ENCODE measurements around the gene NDUFA11. TPM values are rescaled to one million over a fixed set of nuclear protein-coding genes. Genes with fewer than 3 reads are reported as not detected.
A peak's percentile ranks its signal among the peaks of the same experiment; 100 is the strongest.

The NDUFA11 gene
- total and polyA plus RNA-seq, 9 donors, result 168 to 312 (median 200) TPM

GRCh38 chr19:5922161-5922545, 18.6 kb upstream of the NDUFA11 start:
- Histone ChIP-seq H3K27me3 (ENCODE audit: control insufficient read depth, insufficient read depth, low read length) (no peaks in the 10 kb centered on the region), H3K4me3 (ENCODE audit: low read length) (no peak overlapping the region), H3K36me3 (ENCODE audit: control insufficient read depth, insufficient read depth, low read length) (peaks cover 83% of the 10 kb centered on the region), H3K9me3 (replicated peaks; ENCODE audit: control insufficient read depth, low read depth, low read length) (no peaks in the 10 kb centered on the region), H3K4me1 (ENCODE audit: control insufficient read depth, insufficient read depth, low read length) (peaks cover 17% of the 10 kb centered on the region), H3K27ac (ENCODE audit: low read length) (no peak overlapping the region)
- no peak for DNase-seq
- 94% methylated on average over 6 of the region's 12 CpGs for WGBS (ENCODE audit: insufficient coverage)

GRCh38 chr19:5921516-5922160, 18.0 kb upstream of the NDUFA11 start:
- 87% methylated on average over 20 of the region's 21 CpGs for WGBS (ENCODE audit: insufficient coverage)

GRCh38 chr19:5918463-5919079, 15.0 kb upstream of the NDUFA11 start:
- no peak overlapping the region for H3K27ac ChIP-seq (ENCODE audit: low read length)
- peaks cover 80% of the 10 kb centered on the region for H3K36me3 ChIP-seq (ENCODE audit: control insufficient read depth, insufficient read depth, low read length)
- 91% methylated on average over 20 of the region's 20 CpGs for WGBS (ENCODE audit: insufficient coverage)
- no peaks in the 10 kb centered on the region for H3K9me3 ChIP-seq (replicated peaks; ENCODE audit: control insufficient read depth, low read depth, low read length)
- peaks cover 18% of the 10 kb centered on the region for H3K4me1 ChIP-seq (ENCODE audit: control insufficient read depth, insufficient read depth, low read length)
- no peak for DNase-seq
- H3K4me3 ChIP-seq (ENCODE audit: low read length), result no peak overlapping the region
- H3K27me3 ChIP-seq (ENCODE audit: control insufficient read depth, insufficient read depth, low read length), result no peaks in the 10 kb centered on the region

More at GRCh38 chr19:5921516-5922160, 18.0 kb upstream of the NDUFA11 start:
- H3K27ac ChIP-seq (ENCODE audit: low read length), result no peak overlapping the region
- no peaks in the 10 kb centered on the region for H3K9me3 ChIP-seq (replicated peaks; ENCODE audit: control insufficient read depth, low read depth, low read length)
- peaks cover 83% of the 10 kb centered on the region for H3K36me3 ChIP-seq (ENCODE audit: control insufficient read depth, insufficient read depth, low read length)
- no peaks in the 10 kb centered on the region for H3K27me3 ChIP-seq (ENCODE audit: control insufficient read depth, insufficient read depth, low read length)
- DNase-seq, result no peak
- peaks cover 13% of the 10 kb centered on the region for H3K4me1 ChIP-seq (ENCODE audit: control insufficient read depth, insufficient read depth, low read length)
- no peak overlapping the region for H3K4me3 ChIP-seq (ENCODE audit: low read length)

GRCh38 chr19:5917431-5918107, 14.0 kb upstream of the NDUFA11 start:
- Histone ChIP-seq H3K27me3 (ENCODE audit: control insufficient read depth, insufficient read depth, low read length) (no peaks in the 10 kb centered on the region), H3K4me1 (ENCODE audit: control insufficient read depth, insufficient read depth, low read length) (peaks cover 18% of the 10 kb centered on the region), H3K36me3 (ENCODE audit: control insufficient read depth, insufficient read depth, low read length) (peaks cover 73% of the 10 kb centered on the region), H3K4me3 (ENCODE audit: low read length) (no peak overlapping the region), H3K9me3 (replicated peaks; ENCODE audit: control insufficient read depth, low read depth, low read length) (no peaks in the 10 kb centered on the region), H3K27ac (ENCODE audit: low read length) (no peak overlapping the region)
- no peak for DNase-seq
- WGBS (ENCODE audit: insufficient coverage), result 92% methylated on average over 26 of the region's 36 CpGs

- H3K4me3 ChIP-seq (ENCODE audit: low read length), result no peak overlapping the region
- H3K27ac ChIP-seq (ENCODE audit: low read length), result peak overlapping the region; percentile 3
- peak; percentile 81 for DNase-seq
- H3K27me3 ChIP-seq (ENCODE audit: control insufficient read depth, insufficient read depth, low read length), result no peaks in the 10 kb centered on the region
- peaks cover 66% of the 10 kb centered on the region for H3K36me3 ChIP-seq (ENCODE audit: control insufficient read depth, insufficient read depth, low read length)
- WGBS (ENCODE audit: insufficient coverage), result 39% methylated on average over 11 of the region's 14 CpGs
- H3K9me3 ChIP-seq (replicated peaks; ENCODE audit: control insufficient read depth, low read depth, low read length), result no peaks in the 10 kb centered on the region
- H3K4me1 ChIP-seq (ENCODE audit: control insufficient read depth, insufficient read depth, low read length), result peaks cover 18% of the 10 kb centered on the region
Observed at GRCh38 chr19:5916181-5916708, 12.7 kb upstream of the NDUFA11 start.

GRCh38 chr19:5915782-5916165, 12.2 kb upstream of the NDUFA11 start:
- Histone ChIP-seq H3K4me3 (ENCODE audit: low read length) (no peak overlapping the region), H3K27me3 (ENCODE audit: control insufficient read depth, insufficient read depth, low read length) (no peaks in the 10 kb centered on the region), H3K9me3 (replicated peaks; ENCODE audit: control insufficient read depth, low read depth, low read length) (no peaks in the 10 kb centered on the region), H3K36me3 (ENCODE audit: control insufficient read depth, insufficient read depth, low read length) (peaks cover 62% of the 10 kb centered on the region), H3K4me1 (ENCODE audit: control insufficient read depth, insufficient read depth, low read length) (peaks cover 18% of the 10 kb centered on the region), H3K27ac (ENCODE audit: low read length) (no peak overlapping the region)
- no peak for DNase-seq
- 62% methylated on average over 7 of the region's 11 CpGs for WGBS (ENCODE audit: insufficient coverage)

GRCh38 chr19:5914946-5915781, 11.6 kb upstream of the NDUFA11 start:
- Histone ChIP-seq H3K27me3 (ENCODE audit: control insufficient read depth, insufficient read depth, low read length) (no peaks in the 10 kb centered on the region), H3K9me3 (replicated peaks; ENCODE audit: control insufficient read depth, low read depth, low read length) (no peaks in the 10 kb centered on the region), H3K4me3 (ENCODE audit: low read length) (no peak overlapping the region), H3K4me1 (ENCODE audit: control insufficient read depth, insufficient read depth, low read length) (peaks cover 18% of the 10 kb centered on the region), H3K36me3 (ENCODE audit: control insufficient read depth, insufficient read depth, low read length) (peaks cover 60% of the 10 kb centered on the region), H3K27ac (ENCODE audit: low read length) (no peak overlapping the region)
- 74% methylated on average over 28 of the region's 42 CpGs for WGBS (ENCODE audit: insufficient coverage)
- peak; percentile 53 for DNase-seq

- WGBS (ENCODE audit: insufficient coverage), result 70% methylated on average over 15 of the region's 22 CpGs
- H3K4me3 ChIP-seq (ENCODE audit: low read length), result no peak overlapping the region
- peaks cover 18% of the 10 kb centered on the region for H3K4me1 ChIP-seq (ENCODE audit: control insufficient read depth, insufficient read depth, low read length)
- DNase-seq, result no peak
- H3K27me3 ChIP-seq (ENCODE audit: control insufficient read depth, insufficient read depth, low read length), result no peaks in the 10 kb centered on the region
- H3K27ac ChIP-seq (ENCODE audit: low read length), result no peak overlapping the region
- H3K36me3 ChIP-seq (ENCODE audit: control insufficient read depth, insufficient read depth, low read length), result peaks cover 60% of the 10 kb centered on the region
- H3K9me3 ChIP-seq (replicated peaks; ENCODE audit: control insufficient read depth, low read depth, low read length), result no peaks in the 10 kb centered on the region
Observed at GRCh38 chr19:5914358-5914774, 10.8 kb upstream of the NDUFA11 start.

GRCh38 chr19:5913739-5914357, 10.3 kb upstream of the NDUFA11 start, which contains the start of gene CAPS:
TSS of gene CAPS (plus strand) at chr19:5914254. CDS start at chr19:5914407, 153 bp downstream.
- WGBS (ENCODE audit: insufficient coverage), result 73% methylated on average over 10 of the region's 10 CpGs
- no peak for DNase-seq
- peaks cover 55% of the 10 kb centered on the region for H3K36me3 ChIP-seq (ENCODE audit: control insufficient read depth, insufficient read depth, low read length)
- peaks cover 18% of the 10 kb centered on the region for H3K4me1 ChIP-seq (ENCODE audit: control insufficient read depth, insufficient read depth, low read length)
- H3K9me3 ChIP-seq (replicated peaks; ENCODE audit: control insufficient read depth, low read depth, low read length), result no peaks in the 10 kb centered on the region
- no peak within 1 kb of the TSS for H3K27ac ChIP-seq (ENCODE audit: low read length)
- H3K27me3 ChIP-seq (ENCODE audit: control insufficient read depth, insufficient read depth, low read length), result no peaks in the 10 kb centered on the region
- H3K4me3 ChIP-seq (ENCODE audit: low read length), result no peak within 1 kb of the TSS

Measured in muscle of leg (tissue), 11 donors.